Measurements from ENCODE around the gene EP300.

- TF ChIP-seq CTCF (IDR thresholded peaks at IDR 0.05; ENCODE audit: poor library complexity) (no peak), EZH2 (IDR thresholded peaks at IDR 0.05; ENCODE audit: borderline replicate concordance) (no peak), EZH2phosphoT487 (IDR thresholded peaks at IDR 0.05; ENCODE audit: low read depth, severe bottlenecking, unreplicated experiment) (no peak)
Observed at GRCh38 chr22:41092023-41092817, at the start of gene EP300.

All from hepatocyte (in vitro differentiated cells).